Uterus (tissue), 2 donors: Measurements from ENCODE around the gene EML3.

Source experiments
- CTCF ChIP-seq, 4 experiments: fragments of 200-600 bp in 2 of 4; fragments of 450-650 bp in 2 of 4; sonication (generic) in 2 of 4; IDR thresholded peaks; one replicate each; pipeline ENCODE4 v1.5.1; 2016 to 2019; ENCODE audit warnings: antibody characterized with exemption in 4 of 4, mild to moderate bottlenecking in 2 of 4, moderate library complexity in 1 of 4
- POLR2A ChIP-seq, 2 donors: fragments of 450-650 bp; IDR thresholded peaks; one replicate each; pipeline ENCODE4 v1.6.1; 2016; ENCODE audit warnings: antibody characterized with exemption in 2 of 2, mild to moderate bottlenecking in 1 of 2, moderate library complexity in 1 of 2

- TF ChIP-seq CTCF (IDR thresholded peaks at IDR 0.05) (peak in 1 of 4 experiments; percentile 14), POLR2A (IDR thresholded peaks at IDR 0.05) (peak in 1 of 2 donors; percentile 9)
These were observed 740 bp downstream of the EML3 start for GRCh38 chr11:62611705-62612365.
